ENCODE measurements around the gene ADAM11. TPM values are rescaled to one million over a fixed set of nuclear protein-coding genes. Genes with fewer than 3 reads are reported as not detected.
A peak's percentile ranks its signal among the peaks of the same experiment; 100 is the strongest.

The ADAM11 gene
- polyA plus RNA-seq, 1 donor (not counting 4 experiments of a cell fraction or from before 2014, with no cell fraction given) = 0.03 TPM

DNA sequence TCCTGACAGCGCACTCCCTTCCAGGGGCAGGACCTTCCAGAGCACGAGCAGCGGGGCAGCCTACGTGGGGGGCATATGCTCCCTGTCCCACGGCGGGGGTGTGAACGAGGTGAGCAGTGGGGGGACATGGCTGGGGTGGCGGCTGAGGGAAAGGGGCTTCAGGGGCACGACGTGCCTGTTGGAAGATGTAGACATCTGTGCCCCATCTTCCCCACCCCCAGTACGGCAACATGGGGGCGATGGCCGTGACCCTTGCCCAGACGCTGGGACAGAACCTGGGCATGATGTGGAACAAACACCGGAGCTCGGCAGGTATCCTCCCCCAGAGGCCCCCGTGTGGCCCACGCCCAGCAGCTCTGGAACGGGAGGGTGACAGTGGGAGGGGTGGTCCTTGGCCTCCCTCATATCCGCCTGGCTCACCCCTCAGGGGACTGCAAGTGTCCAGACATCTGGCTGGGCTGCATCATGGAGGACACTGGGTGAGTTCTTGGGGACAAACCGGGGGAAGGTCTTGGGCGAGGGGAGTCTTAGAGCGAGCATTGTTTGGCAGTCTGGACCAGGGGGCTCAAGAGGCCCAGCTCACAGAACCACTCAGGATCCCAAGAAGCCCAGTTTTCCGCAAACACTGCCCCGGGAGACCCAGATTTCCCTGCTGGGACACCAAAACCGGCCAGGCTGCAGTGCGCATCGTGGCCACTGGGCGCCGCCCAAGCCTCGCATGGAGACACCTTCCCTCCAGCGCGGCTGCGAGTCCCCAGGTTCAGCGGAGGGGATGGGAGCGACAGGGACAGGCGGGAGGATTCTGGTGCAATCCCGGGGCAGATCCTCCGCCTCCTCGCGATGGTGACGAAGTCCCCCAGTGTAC lies 15.7 kb downstream of the ADAM11 start:
- Histone ChIP-seq H3K27me3 (ENCODE audit: control insufficient read depth, extremely low read depth, insufficient read depth, low read length) (peaks cover 18% of the 10 kb centered on the region), H4K20me1 (ENCODE audit: control insufficient read depth, extremely low read depth, insufficient read depth, low read length) (no peaks in the 10 kb centered on the region), H3K9me1 (ENCODE audit: control insufficient read depth, extremely low read depth, insufficient read depth, low read length) (no peaks in the 10 kb centered on the region), H2AFZ (ENCODE audit: control insufficient read depth, low read length) (peak overlapping the region; percentile 90), H3K9ac (ENCODE audit: control insufficient read depth, extremely low read depth, insufficient read depth, low read length) (peak overlapping the region; percentile 33), H3K36me3 (ENCODE audit: control insufficient read depth in 2 of 2, extremely low read depth in 1 of 2, insufficient read depth in 2 of 2, low read length in 2 of 2) (no peaks in the 10 kb centered on the region), H3K9me3 (ENCODE audit: control insufficient read depth, low read depth, low read length) (no peaks in the 10 kb centered on the region), H3K4me1 (ENCODE audit: control insufficient read depth, extremely low read depth, insufficient read depth, low read length) (peaks cover 18% of the 10 kb centered on the region), H3K27ac (ENCODE audit: control insufficient read depth, insufficient read depth, low read length) (no peak overlapping the region), H3K4me2 (ENCODE audit: control insufficient read depth, extremely low read depth, insufficient read depth, low read depth, low read length) (peak overlapping the region; percentile 97), H3K4me3 (ENCODE audit: control insufficient read depth in 2 of 3, extremely low read depth in 1 of 3, insufficient read depth in 2 of 3, low read depth in 1 of 3, low read length in 3 of 3) (peak overlapping the region; percentile 54 to 71 (median 71)), H3K79me2 (ENCODE audit: control insufficient read depth, insufficient read depth, low read length) (no peaks in the 10 kb centered on the region)
- TF ChIP-seq, protein P1, sequence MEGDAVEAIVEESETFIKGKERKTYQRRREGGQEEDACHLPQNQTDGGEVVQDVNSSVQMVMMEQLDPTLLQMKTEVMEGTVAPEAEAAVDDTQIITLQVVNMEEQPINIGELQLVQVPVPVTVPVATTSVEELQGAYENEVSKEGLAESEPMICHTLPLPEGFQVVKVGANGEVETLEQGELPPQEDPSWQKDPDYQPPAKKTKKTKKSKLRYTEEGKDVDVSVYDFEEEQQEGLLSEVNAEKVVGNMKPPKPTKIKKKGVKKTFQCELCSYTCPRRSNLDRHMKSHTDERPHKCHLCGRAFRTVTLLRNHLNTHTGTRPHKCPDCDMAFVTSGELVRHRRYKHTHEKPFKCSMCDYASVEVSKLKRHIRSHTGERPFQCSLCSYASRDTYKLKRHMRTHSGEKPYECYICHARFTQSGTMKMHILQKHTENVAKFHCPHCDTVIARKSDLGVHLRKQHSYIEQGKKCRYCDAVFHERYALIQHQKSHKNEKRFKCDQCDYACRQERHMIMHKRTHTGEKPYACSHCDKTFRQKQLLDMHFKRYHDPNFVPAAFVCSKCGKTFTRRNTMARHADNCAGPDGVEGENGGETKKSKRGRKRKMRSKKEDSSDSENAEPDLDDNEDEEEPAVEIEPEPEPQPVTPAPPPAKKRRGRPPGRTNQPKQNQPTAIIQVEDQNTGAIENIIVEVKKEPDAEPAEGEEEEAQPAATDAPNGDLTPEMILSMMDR (optimal IDR thresholded peaks at IDR 0.05 in 1 of 3, IDR thresholded peaks at IDR 0.05 in 1 of 3, conservative IDR thresholded peaks at IDR 0.05 in 1 of 3; ENCODE audit: extremely low read depth in 1 of 3, insufficient read depth in 2 of 3, low read length in 3 of 3) = peak; percentile 99
- no peak for TF ChIP-seq EZH2 (IDR thresholded peaks at IDR 0.05; ENCODE audit: low read length)
- DNase-seq (ENCODE audit: low read depth, low spot score) = no peak
- FAIRE-seq = peak; percentile 17
- dilution Hi-C loops (cut with MboI; ENCODE audit: extremely low pct_ligation_motif_present, low sequenced_read_pairs) = no loop called here

DNA sequence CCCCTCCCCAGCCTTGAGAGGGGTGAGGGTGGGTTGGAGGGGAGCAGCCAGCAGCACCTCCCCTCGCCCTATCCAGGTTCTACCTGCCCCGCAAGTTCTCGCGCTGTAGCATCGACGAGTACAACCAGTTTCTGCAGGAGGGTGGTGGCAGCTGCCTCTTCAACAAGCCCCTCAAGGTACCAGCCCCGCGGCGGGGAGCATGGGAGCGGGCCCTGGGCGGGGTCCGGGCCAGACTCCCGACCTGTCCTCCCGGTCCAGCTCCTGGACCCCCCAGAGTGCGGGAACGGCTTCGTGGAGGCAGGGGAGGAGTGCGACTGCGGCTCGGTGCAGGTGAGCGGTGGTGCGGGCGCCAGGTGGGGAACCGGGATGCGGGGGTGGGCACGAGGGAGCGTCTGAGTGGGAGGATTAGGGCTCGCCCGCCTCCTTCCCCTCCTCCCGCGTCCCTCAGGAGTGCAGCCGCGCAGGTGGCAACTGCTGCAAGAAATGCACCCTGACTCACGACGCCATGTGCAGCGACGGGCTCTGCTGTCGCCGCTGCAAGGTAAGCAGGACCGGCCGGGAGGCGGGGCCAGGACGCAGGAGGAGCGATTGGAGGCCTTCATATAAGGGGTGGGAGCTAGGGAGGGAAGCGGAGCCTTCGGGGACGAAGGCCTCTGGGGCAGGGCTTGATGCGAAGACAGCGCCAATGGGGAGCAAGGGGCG lies 16.5 kb downstream of the ADAM11 start:
- no peaks in the 10 kb centered on the region for H3K9me3 ChIP-seq (ENCODE audit: control insufficient read depth, low read depth, low read length)
- H3K36me3 ChIP-seq (ENCODE audit: control insufficient read depth in 2 of 2, extremely low read depth in 1 of 2, insufficient read depth in 2 of 2, low read length in 2 of 2) = no peaks in the 10 kb centered on the region
- dilution Hi-C loops (cut with MboI; ENCODE audit: extremely low pct_ligation_motif_present, low sequenced_read_pairs) = no loop called here
- peak overlapping the region; percentile 33 for H3K9ac ChIP-seq (ENCODE audit: control insufficient read depth, extremely low read depth, insufficient read depth, low read length)
- no peaks in the 10 kb centered on the region for H4K20me1 ChIP-seq (ENCODE audit: control insufficient read depth, extremely low read depth, insufficient read depth, low read length)
- peak overlapping the region; percentile 97 for H3K4me2 ChIP-seq (ENCODE audit: control insufficient read depth, extremely low read depth, insufficient read depth, low read depth, low read length)
- peak overlapping the region; percentile 90 for H2AFZ ChIP-seq (ENCODE audit: control insufficient read depth, low read length)
- no peaks in the 10 kb centered on the region for H3K79me2 ChIP-seq (ENCODE audit: control insufficient read depth, insufficient read depth, low read length)
- H3K27me3 ChIP-seq (ENCODE audit: control insufficient read depth, extremely low read depth, insufficient read depth, low read length) = peaks cover 18% of the 10 kb centered on the region
- peaks cover 18% of the 10 kb centered on the region for H3K4me1 ChIP-seq (ENCODE audit: control insufficient read depth, extremely low read depth, insufficient read depth, low read length)
- peak overlapping the region; percentile 54 to 71 (median 71) for H3K4me3 ChIP-seq (ENCODE audit: control insufficient read depth in 2 of 3, extremely low read depth in 1 of 3, insufficient read depth in 2 of 3, low read depth in 1 of 3, low read length in 3 of 3)
- peak; percentile 82 for FAIRE-seq
- H3K9me1 ChIP-seq (ENCODE audit: control insufficient read depth, extremely low read depth, insufficient read depth, low read length) = no peaks in the 10 kb centered on the region
- H3K27ac ChIP-seq (ENCODE audit: control insufficient read depth, insufficient read depth, low read length) = no peak overlapping the region
- peak; percentile 96 for DNase-seq (ENCODE audit: low read depth, low spot score)
- no peak for TF ChIP-seq EZH2 (IDR thresholded peaks at IDR 0.05; ENCODE audit: low read length)
- TF ChIP-seq, protein P1 (optimal IDR thresholded peaks at IDR 0.05 in 1 of 3, IDR thresholded peaks at IDR 0.05 in 1 of 3, conservative IDR thresholded peaks at IDR 0.05 in 1 of 3; ENCODE audit: extremely low read depth in 1 of 3, insufficient read depth in 2 of 3, low read length in 3 of 3) = no peak
